WTC11 (cell line): ENCODE results near the gene MLPH. TPM values are rescaled to one million over a fixed set of nuclear protein-coding genes. Genes with fewer than 3 reads are reported as not detected.

Source experiments
- ATAC-seq: fragments of 200-7000 bp; cut with Tn5 transposase; 2 replicates; pipeline ENCODE4 v1.10.0; 2021; ENCODE audit warnings: mild to moderate bottlenecking, moderate library complexity
- CTCF ChIA-PET: fragments of 300-600 bp; sonication (Branson Sonifier 250); formaldehyde crosslinking; loops from one replicate; lab custom pipeline; 2021; ENCODE audit warnings: antibody characterized with exemption; lab: Charles Lee
- POLR2A ChIA-PET: fragments of 350-600 bp; sonication (Branson Sonifier 250); formaldehyde crosslinking; loops from one replicate; lab custom pipeline; 2021; ENCODE audit warnings: antibody characterized with exemption; lab: Charles Lee
- DNase-seq: peaks from one replicate; pipeline ENCODE4 v3.0.0; 2021; ENCODE audit warnings: low spot score
- H3K27ac Mint-ChIP-seq: 2 replicates; pipeline ENCODE4 v1.8.0; 2021; ENCODE audit warnings: mixed read lengths
- H3K27me3 Mint-ChIP-seq: 2 replicates; pipeline ENCODE4 v1.8.0; 2021; ENCODE audit warnings: low read depth, mild to moderate bottlenecking, moderate library complexity, mixed read lengths
- H3K36me3 Mint-ChIP-seq: 2 replicates; pipeline ENCODE4 v1.8.0; 2021; ENCODE audit warnings: mixed read lengths
- H3K4me1 Mint-ChIP-seq: 2 replicates; pipeline ENCODE4 v1.8.0; 2022; ENCODE audit warnings: mixed read lengths
- H3K4me3 Mint-ChIP-seq: 2 replicates; pipeline ENCODE4 v1.8.0; 2021; ENCODE audit warnings: mild to moderate bottlenecking, moderate library complexity, mixed read lengths
- H3K9me3 Mint-ChIP-seq: 2 replicates; pipeline ENCODE4 v1.8.0; 2021; ENCODE audit warnings: mixed read lengths
- ELF4 ChIP-seq: sonication (generic); formaldehyde crosslinking; IDR thresholded peaks from 2 replicates; pipeline ENCODE4 v1.8.1; 2022; ENCODE audit warnings: low read depth, mild to moderate bottlenecking, moderate library complexity, missing genetic modification reagents
- EMX1 ChIP-seq: fragments of 250-450 bp; sonication (Bioruptor Pico); IDR thresholded peaks from 2 replicates; pipeline ENCODE4 v1.8.0; 2021; ENCODE audit warnings: mild to moderate bottlenecking
- ESRRA ChIP-seq: sonication (generic); formaldehyde crosslinking; IDR thresholded peaks from 2 replicates; pipeline ENCODE4 v1.8.1; 2022; ENCODE audit warnings: mild to moderate bottlenecking, missing genetic modification reagents, borderline replicate concordance
- FOXP1 ChIP-seq: sonication (generic); formaldehyde crosslinking; IDR thresholded peaks from 2 replicates; pipeline ENCODE4 v1.8.0; 2022; ENCODE audit warnings: missing genetic modification reagents, mild to moderate bottlenecking, moderate library complexity, borderline replicate concordance
- HMGA2 ChIP-seq: fragments of 250-450 bp; sonication (Bioruptor Pico); IDR thresholded peaks from 2 replicates; pipeline ENCODE4 v1.4.0; 2021; ENCODE audit warnings: mild to moderate bottlenecking, moderate library complexity
- IRF2 ChIP-seq: sonication (generic); formaldehyde crosslinking; IDR thresholded peaks from 2 replicates; pipeline ENCODE4 v1.8.0; 2022; ENCODE audit warnings: low read depth, missing genetic modification reagents, borderline replicate concordance
- MXD4 ChIP-seq: fragments of 250-450 bp; sonication (Bioruptor Pico); IDR thresholded peaks from 2 replicates; pipeline ENCODE4 v1.8.0; 2021; ENCODE audit warnings: mild to moderate bottlenecking, moderate library complexity, borderline replicate concordance
- MYBL2 ChIP-seq: sonication (generic); formaldehyde crosslinking; IDR thresholded peaks from 2 replicates; pipeline ENCODE4 v1.8.1; 2023; ENCODE audit warnings: mild to moderate bottlenecking, moderate library complexity, missing genetic modification reagents
- NFE2L1 ChIP-seq: sonication (generic); formaldehyde crosslinking; IDR thresholded peaks from 2 replicates; pipeline ENCODE4 v1.8.1; 2023; ENCODE audit warnings: missing genetic modification reagents
- NR1H2 ChIP-seq: sonication (generic); formaldehyde crosslinking; IDR thresholded peaks from 2 replicates; pipeline ENCODE4 v1.9.0; 2021; ENCODE audit warnings: mild to moderate bottlenecking, moderate library complexity, missing genetic modification reagents
- OVOL2 ChIP-seq: fragments of 250-450 bp; sonication (Bioruptor Pico); IDR thresholded peaks from 2 replicates; pipeline ENCODE4 v1.9.0; 2021; ENCODE audit warnings: mild to moderate bottlenecking, borderline replicate concordance
- PREB ChIP-seq: sonication (generic); formaldehyde crosslinking; IDR thresholded peaks from 2 replicates; pipeline ENCODE4 v1.8.1; 2022; ENCODE audit warnings: mild to moderate bottlenecking, missing genetic modification reagents, moderate library complexity, borderline replicate concordance
- RELA ChIP-seq: sonication (generic); formaldehyde crosslinking; IDR thresholded peaks from 2 replicates; pipeline ENCODE4 v1.8.1; 2022; ENCODE audit warnings: missing genetic modification reagents, mild to moderate bottlenecking, borderline replicate concordance
- SP1 ChIP-seq: sonication (generic); formaldehyde crosslinking; conservative IDR thresholded peaks from 2 replicates; pipeline ENCODE4 v1.8.1; 2022; ENCODE audit warnings: missing genetic modification reagents
- TEAD1 ChIP-seq: sonication (generic); formaldehyde crosslinking; IDR thresholded peaks from 2 replicates; pipeline ENCODE4 v1.8.0; 2022; ENCODE audit warnings: mild to moderate bottlenecking, missing genetic modification reagents
- ZNF512 ChIP-seq: sonication (generic); formaldehyde crosslinking; IDR thresholded peaks from 2 replicates; pipeline ENCODE4 v1.8.1; 2022; ENCODE audit warnings: missing genetic modification reagents, borderline replicate concordance
- total RNA-seq: library from RNA; stranded (reverse); gene quantifications from 3 replicates; pipeline ENCODE4 v1.2.3, GENCODE V29; 2021
- TF ChIP-seq, protein P1 (sequence below): sonication (generic); formaldehyde crosslinking; IDR thresholded peaks from 2 replicates; pipeline ENCODE4 v1.8.1; 2022; ENCODE audit warnings: mild to moderate bottlenecking, moderate library complexity, missing genetic modification reagents
- TF ChIP-seq, protein P2 (sequence below): sonication (generic); formaldehyde crosslinking; IDR thresholded peaks from 2 replicates; pipeline ENCODE4 v1.8.0; 2022; ENCODE audit warnings: mild to moderate bottlenecking, missing genetic modification reagents
- TF ChIP-seq, protein P3 (sequence below): sonication (generic); formaldehyde crosslinking; IDR thresholded peaks from 2 replicates; pipeline ENCODE4 v1.8.0; 2022; ENCODE audit warnings: mild to moderate bottlenecking, missing genetic modification reagents
- TF ChIP-seq, protein P4 (sequence below): fragments of 250-450 bp; sonication (Bioruptor Pico); conservative IDR thresholded peaks from 2 replicates; pipeline ENCODE4 v1.9.0; 2021; ENCODE audit warnings: mild to moderate bottlenecking
- TF ChIP-seq, protein P5 (sequence below): sonication (generic); formaldehyde crosslinking; IDR thresholded peaks from 2 replicates; pipeline ENCODE4 v1.8.0; 2022; ENCODE audit warnings: mild to moderate bottlenecking, missing genetic modification reagents
- TF ChIP-seq, protein P6 (sequence below): fragments of 250-450 bp; sonication (Bioruptor Pico); IDR thresholded peaks from 2 replicates; pipeline ENCODE4 v1.9.0; 2021; ENCODE audit warnings: mild to moderate bottlenecking, borderline replicate concordance
- TF ChIP-seq, protein P7 (sequence below): sonication (generic); formaldehyde crosslinking; IDR thresholded peaks from 2 replicates; pipeline ENCODE4 v1.8.0; 2022; ENCODE audit warnings: mild to moderate bottlenecking, missing genetic modification reagents

MLPH gene
- total RNA-seq, 1 experiment from 2014 or later, result 10.3 TPM

- TF ChIP-seq, protein P1, sequence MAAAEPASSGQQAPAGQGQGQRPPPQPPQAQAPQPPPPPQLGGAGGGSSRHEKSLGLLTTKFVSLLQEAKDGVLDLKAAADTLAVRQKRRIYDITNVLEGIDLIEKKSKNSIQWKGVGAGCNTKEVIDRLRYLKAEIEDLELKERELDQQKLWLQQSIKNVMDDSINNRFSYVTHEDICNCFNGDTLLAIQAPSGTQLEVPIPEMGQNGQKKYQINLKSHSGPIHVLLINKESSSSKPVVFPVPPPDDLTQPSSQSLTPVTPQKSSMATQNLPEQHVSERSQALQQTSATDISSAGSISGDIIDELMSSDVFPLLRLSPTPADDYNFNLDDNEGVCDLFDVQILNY (CRISPR knock-in tag), result no peak
- TF ChIP-seq, protein P2, sequence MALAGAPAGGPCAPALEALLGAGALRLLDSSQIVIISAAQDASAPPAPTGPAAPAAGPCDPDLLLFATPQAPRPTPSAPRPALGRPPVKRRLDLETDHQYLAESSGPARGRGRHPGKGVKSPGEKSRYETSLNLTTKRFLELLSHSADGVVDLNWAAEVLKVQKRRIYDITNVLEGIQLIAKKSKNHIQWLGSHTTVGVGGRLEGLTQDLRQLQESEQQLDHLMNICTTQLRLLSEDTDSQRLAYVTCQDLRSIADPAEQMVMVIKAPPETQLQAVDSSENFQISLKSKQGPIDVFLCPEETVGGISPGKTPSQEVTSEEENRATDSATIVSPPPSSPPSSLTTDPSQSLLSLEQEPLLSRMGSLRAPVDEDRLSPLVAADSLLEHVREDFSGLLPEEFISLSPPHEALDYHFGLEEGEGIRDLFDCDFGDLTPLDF (CRISPR knock-in tag), result no peak
- TF ChIP-seq TEAD1 (no peak), PREB (CRISPR knock-in tag) (no peak), OVOL2 (no peak), RELA (CRISPR knock-in tag) (no peak), ESRRA (CRISPR knock-in tag) (no peak), HMGA2 (CRISPR knock-in tag) (no peak)
- TF ChIP-seq, protein P3, sequence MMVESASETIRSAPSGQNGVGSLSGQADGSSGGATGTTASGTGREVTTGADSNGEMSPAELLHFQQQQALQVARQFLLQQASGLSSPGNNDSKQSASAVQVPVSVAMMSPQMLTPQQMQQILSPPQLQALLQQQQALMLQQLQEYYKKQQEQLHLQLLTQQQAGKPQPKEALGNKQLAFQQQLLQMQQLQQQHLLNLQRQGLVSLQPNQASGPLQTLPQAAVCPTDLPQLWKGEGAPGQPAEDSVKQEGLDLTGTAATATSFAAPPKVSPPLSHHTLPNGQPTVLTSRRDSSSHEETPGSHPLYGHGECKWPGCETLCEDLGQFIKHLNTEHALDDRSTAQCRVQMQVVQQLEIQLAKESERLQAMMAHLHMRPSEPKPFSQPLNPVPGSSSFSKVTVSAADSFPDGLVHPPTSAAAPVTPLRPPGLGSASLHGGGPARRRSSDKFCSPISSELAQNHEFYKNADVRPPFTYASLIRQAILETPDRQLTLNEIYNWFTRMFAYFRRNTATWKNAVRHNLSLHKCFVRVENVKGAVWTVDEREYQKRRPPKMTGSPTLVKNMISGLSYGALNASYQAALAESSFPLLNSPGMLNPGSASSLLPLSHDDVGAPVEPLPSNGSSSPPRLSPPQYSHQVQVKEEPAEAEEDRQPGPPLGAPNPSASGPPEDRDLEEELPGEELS (CRISPR knock-in tag), result no peak
These were observed 33.2 kb downstream of the MLPH start (continued) for GRCh38 chr2:237520290-237520689.

GRCh38 chr2:237524631-237525030, 37.6 kb downstream of the MLPH start:
- Mint-ChIP-seq H3K27ac (no peak overlapping the region), H3K36me3 (no peaks in the 10 kb centered on the region; the same call in 1 of the 2 replicates), H3K4me1 (no peaks in the 10 kb centered on the region), H3K4me3 (no peak overlapping the region), H3K9me3 (no peaks in the 10 kb centered on the region), H3K27me3 (no peaks in the 10 kb centered on the region)
- DNase-seq, result no peak
- CTCF ChIA-PET, result interaction anchor here (1.5 kb wide), 1 partner anchor 12 kb away, joined by 13 read pairs; no protein-coding TSS in a partner anchor
- no peak for ATAC-seq
- POLR2A ChIA-PET, result no interaction called here
- TF ChIP-seq, protein P4, sequence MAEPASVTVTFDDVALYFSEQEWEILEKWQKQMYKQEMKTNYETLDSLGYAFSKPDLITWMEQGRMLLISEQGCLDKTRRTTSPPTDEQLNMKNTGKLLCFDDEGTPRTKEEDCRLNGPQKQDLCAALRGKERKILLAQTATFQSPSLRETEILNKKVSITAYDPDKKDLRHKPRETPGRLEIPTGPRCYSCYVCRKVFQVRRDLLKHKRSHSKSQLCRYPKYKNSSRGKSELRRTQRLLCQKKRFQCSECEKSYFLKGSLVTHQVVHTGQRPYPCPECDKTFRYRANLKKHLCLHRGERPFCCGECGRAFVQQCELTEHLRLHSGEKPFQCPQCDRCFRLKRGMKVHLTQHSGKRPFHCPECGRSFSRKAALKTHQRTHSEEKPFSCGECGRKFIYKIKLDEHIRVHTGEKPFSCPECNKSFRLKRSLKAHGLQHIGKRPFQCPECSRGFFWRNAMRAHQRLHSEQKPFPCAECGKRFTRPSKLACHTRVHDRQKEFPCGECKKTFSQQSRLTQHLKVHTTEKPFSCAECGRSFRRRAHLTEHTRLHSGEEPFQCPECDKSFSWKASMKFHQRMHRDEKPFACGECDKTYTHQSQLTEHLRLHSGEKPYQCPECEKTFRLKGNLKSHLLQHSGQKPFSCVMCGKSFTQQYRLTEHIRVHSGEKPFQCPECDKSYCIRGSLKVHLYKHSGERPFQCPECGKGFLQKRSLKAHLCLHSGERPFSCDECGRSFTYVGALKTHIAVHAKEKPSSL (CRISPR knock-in tag), result no peak
- no peak for TF ChIP-seq MYBL2 (CRISPR knock-in tag)
- TF ChIP-seq ELF4 (CRISPR knock-in tag), result no peak
- TF ChIP-seq, protein P5, sequence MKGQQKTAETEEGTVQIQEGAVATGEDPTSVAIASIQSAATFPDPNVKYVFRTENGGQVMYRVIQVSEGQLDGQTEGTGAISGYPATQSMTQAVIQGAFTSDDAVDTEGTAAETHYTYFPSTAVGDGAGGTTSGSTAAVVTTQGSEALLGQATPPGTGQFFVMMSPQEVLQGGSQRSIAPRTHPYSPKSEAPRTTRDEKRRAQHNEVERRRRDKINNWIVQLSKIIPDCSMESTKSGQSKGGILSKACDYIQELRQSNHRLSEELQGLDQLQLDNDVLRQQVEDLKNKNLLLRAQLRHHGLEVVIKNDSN, result no peak
- TF ChIP-seq SP1, result no peak
- TF ChIP-seq EMX1, result no peak
- TF ChIP-seq, protein P6, sequence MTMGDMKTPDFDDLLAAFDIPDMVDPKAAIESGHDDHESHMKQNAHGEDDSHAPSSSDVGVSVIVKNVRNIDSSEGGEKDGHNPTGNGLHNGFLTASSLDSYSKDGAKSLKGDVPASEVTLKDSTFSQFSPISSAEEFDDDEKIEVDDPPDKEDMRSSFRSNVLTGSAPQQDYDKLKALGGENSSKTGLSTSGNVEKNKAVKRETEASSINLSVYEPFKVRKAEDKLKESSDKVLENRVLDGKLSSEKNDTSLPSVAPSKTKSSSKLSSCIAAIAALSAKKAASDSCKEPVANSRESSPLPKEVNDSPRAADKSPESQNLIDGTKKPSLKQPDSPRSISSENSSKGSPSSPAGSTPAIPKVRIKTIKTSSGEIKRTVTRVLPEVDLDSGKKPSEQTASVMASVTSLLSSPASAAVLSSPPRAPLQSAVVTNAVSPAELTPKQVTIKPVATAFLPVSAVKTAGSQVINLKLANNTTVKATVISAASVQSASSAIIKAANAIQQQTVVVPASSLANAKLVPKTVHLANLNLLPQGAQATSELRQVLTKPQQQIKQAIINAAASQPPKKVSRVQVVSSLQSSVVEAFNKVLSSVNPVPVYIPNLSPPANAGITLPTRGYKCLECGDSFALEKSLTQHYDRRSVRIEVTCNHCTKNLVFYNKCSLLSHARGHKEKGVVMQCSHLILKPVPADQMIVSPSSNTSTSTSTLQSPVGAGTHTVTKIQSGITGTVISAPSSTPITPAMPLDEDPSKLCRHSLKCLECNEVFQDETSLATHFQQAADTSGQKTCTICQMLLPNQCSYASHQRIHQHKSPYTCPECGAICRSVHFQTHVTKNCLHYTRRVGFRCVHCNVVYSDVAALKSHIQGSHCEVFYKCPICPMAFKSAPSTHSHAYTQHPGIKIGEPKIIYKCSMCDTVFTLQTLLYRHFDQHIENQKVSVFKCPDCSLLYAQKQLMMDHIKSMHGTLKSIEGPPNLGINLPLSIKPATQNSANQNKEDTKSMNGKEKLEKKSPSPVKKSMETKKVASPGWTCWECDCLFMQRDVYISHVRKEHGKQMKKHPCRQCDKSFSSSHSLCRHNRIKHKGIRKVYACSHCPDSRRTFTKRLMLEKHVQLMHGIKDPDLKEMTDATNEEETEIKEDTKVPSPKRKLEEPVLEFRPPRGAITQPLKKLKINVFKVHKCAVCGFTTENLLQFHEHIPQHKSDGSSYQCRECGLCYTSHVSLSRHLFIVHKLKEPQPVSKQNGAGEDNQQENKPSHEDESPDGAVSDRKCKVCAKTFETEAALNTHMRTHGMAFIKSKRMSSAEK (CRISPR knock-in tag), result no peak
- TF ChIP-seq, protein P7, sequence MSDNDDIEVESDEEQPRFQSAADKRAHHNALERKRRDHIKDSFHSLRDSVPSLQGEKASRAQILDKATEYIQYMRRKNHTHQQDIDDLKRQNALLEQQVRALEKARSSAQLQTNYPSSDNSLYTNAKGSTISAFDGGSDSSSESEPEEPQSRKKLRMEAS (CRISPR knock-in tag), result no peak
- no peak for TF ChIP-seq MXD4 (CRISPR knock-in tag)
- TF ChIP-seq IRF2, result no peak
- TF ChIP-seq NR1H2 (CRISPR knock-in tag), result no peak
- TF ChIP-seq FOXP1, result no peak
- TF ChIP-seq ZNF512 (CRISPR knock-in tag), result no peak
- no peak for TF ChIP-seq NFE2L1 (CRISPR knock-in tag)
